ENCODE results near the gene TRPM2. TPM values are rescaled to one million over a fixed set of nuclear protein-coding genes. Genes with fewer than 3 reads are reported as not detected.

TRPM2 gene
- total and polyA plus RNA-seq, 2 of the 4 experiments (the other 2 are of a cell fraction), result not detected

GRCh38 chr21:44444286-44444931, 91.0 kb downstream of the TRPM2 start:
- 58% methylated on average over 10 of the region's 21 CpGs; no CpG with 5 or more reads in 1 of the 2 experiments for WGBS, 2 experiments (ENCODE audit: extremely low coverage in 2 of 2, insufficient read length in 1 of 2)
- dilution Hi-C loops (cut with HindIII; ENCODE audit: low sequenced_read_pairs, unreplicated experiment), result no loop called here
- no peak for ATAC-seq (ENCODE audit: low read depth)

More at GRCh38 chr21:44444286-44444931, 91.0 kb downstream of the TRPM2 start:
- H2AFZ ChIP-seq (replicated peaks; ENCODE audit: low read length, poor library complexity), result no peak overlapping the region
- peaks cover 10% of the 10 kb centered on the region for H3K27me3 ChIP-seq (ENCODE audit: control insufficient read depth, insufficient read depth, low read length)
- H3K27ac ChIP-seq (ENCODE audit: insufficient read depth, low read length), result no peak overlapping the region
- no peak overlapping the region for H3K23ac ChIP-seq (ENCODE audit: low read depth, low read length)
- no peaks in the 10 kb centered on the region for H3K36me3 ChIP-seq (ENCODE audit: control insufficient read depth, insufficient read depth, low read length)
- in situ Hi-C loops (cut with MboI; ENCODE audit: low sequenced_read_pairs), result no loop called here
- no TSS peak for BruUV-seq (replicated peaks)
- no peak overlapping the region for H2BK120ac ChIP-seq (ENCODE audit: low read depth, low read length)
- no peak overlapping the region for H3K4me2 ChIP-seq (ENCODE audit: low read depth, low read length)
- H4K91ac ChIP-seq (ENCODE audit: insufficient read depth, low read depth, low read length), result no peak overlapping the region
- H3K14ac ChIP-seq (replicated peaks; ENCODE audit: low read depth, low read length), result no peak overlapping the region
- H3K9ac ChIP-seq (ENCODE audit: low read depth, low read length), result no peak overlapping the region
- H3K4ac ChIP-seq (ENCODE audit: low read depth, low read length), result no peak overlapping the region
- H2BK5ac ChIP-seq (ENCODE audit: low read depth, low read length, poor library complexity, severe bottlenecking), result no peak overlapping the region
- no peak overlapping the region for H3K4me3 ChIP-seq (ENCODE audit: insufficient read depth, low read depth, low read length)
- TF ChIP-seq POLR2A (IDR thresholded peaks at IDR 0.05; ENCODE audit: low read depth, low read length) (no peak), MAZ (IDR thresholded peaks at IDR 0.05; ENCODE audit: borderline replicate concordance, low read depth, low read length) (no peak), RFX5 (IDR thresholded peaks at IDR 0.05; ENCODE audit: low read depth, low read length) (no peak), MXI1 (IDR thresholded peaks at IDR 0.05; ENCODE audit: borderline replicate concordance, low read depth, low read length) (no peak), CTCF (conservative IDR thresholded peaks at IDR 0.05; ENCODE audit: low read depth, low read length) (no peak), BHLHE40 (IDR thresholded peaks at IDR 0.05; ENCODE audit: low read depth, low read length) (no peak), CHD1 (IDR thresholded peaks at IDR 0.05; ENCODE audit: low read depth, low read length) (no peak), NFE2L2 (IDR thresholded peaks at IDR 0.05; ENCODE audit: low read depth, low read length) (no peak), RAD21 (IDR thresholded peaks at IDR 0.05; ENCODE audit: low read length) (no peak), SMC3 (IDR thresholded peaks at IDR 0.05; ENCODE audit: low read depth, low read length) (no peak)
- TF ChIP-seq, protein P1, sequence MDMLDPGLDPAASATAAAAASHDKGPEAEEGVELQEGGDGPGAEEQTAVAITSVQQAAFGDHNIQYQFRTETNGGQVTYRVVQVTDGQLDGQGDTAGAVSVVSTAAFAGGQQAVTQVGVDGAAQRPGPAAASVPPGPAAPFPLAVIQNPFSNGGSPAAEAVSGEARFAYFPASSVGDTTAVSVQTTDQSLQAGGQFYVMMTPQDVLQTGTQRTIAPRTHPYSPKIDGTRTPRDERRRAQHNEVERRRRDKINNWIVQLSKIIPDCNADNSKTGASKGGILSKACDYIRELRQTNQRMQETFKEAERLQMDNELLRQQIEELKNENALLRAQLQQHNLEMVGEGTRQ (IDR thresholded peaks at IDR 0.05; ENCODE audit: low read depth, low read length), result no peak
- H4K5ac ChIP-seq (ENCODE audit: low read depth, low read length), result no peak overlapping the region
- intact Hi-C loops (cut with micrococcal nuclease), result no loop called here
- no peaks in the 10 kb centered on the region for H3K4me1 ChIP-seq (ENCODE audit: control insufficient read depth, insufficient read depth, low read length)
- no peak overlapping the region for H3K56ac ChIP-seq (ENCODE audit: extremely low read depth, insufficient read depth, low read length)
- no peaks in the 10 kb centered on the region for H3K79me1 ChIP-seq (ENCODE audit: low read depth in 1 of 2, low read length in 2 of 2)
- no peak overlapping the region for H2BK15ac ChIP-seq (ENCODE audit: low read depth, low read length)
- CTCF ChIA-PET, result no interaction called here
- H3K9me1 ChIP-seq (ENCODE audit: insufficient read depth, low read length), result no peaks in the 10 kb centered on the region
- POLR2A ChIA-PET (ENCODE audit: unreplicated experiment), result no interaction called here
- H4K20me1 ChIP-seq (ENCODE audit: insufficient read depth, low read length), result no peaks in the 10 kb centered on the region
- no peak overlapping the region for H2AK5ac ChIP-seq (ENCODE audit: low read depth, low read length)
- no peak for DNase-seq
- no peak overlapping the region for H4K8ac ChIP-seq (ENCODE audit: low read depth in 2 of 2, low read length in 2 of 2)
- H3K18ac ChIP-seq (ENCODE audit: low read depth, low read length), result no peak overlapping the region
- H3K9me3 ChIP-seq (ENCODE audit: control insufficient read depth, insufficient read depth, low read length), result peaks cover 4% of the 10 kb centered on the region
- H2BK20ac ChIP-seq (ENCODE audit: low read depth, low read length), result no peak overlapping the region
- no peak overlapping the region for H2AK9ac ChIP-seq (replicated peaks; ENCODE audit: low read depth, low read length, poor library complexity)

All from IMR-90 (cell line).